OCI-LY7 (cell line): Measurements from ENCODE around the gene GPR3. TPM values are rescaled to one million over a fixed set of nuclear protein-coding genes. Genes with fewer than 3 reads are reported as not detected.
A peak's percentile ranks its signal among the peaks of the same experiment; 100 is the strongest.

Experiments
- BruUV-seq: library from RNA; stranded (reverse); fragments of 400-500 nt; replicated peaks from 2 replicates; lab custom pipeline; 2021; lab: Mats Ljungman, UMichigan
- CTCF ChIA-PET: fragments of 300-600 bp; sonication (Branson Sonifier 250); formaldehyde crosslinking; loops from one replicate; lab custom pipeline; 2022; ENCODE audit warnings: antibody characterized with exemption; ENCODE audit not compliant: unreplicated experiment; lab: Charles Lee
- POLR2A ChIA-PET: fragments of 300-600 bp; sonication (Branson Sonifier 250); formaldehyde crosslinking; loops from one replicate; lab custom pipeline; 2022; ENCODE audit warnings: antibody characterized with exemption; lab: Charles Lee
- DNase-seq: peaks from one replicate; pipeline ENCODE4 v3.0.0-alpha.2; 2015; ENCODE audit warnings: low spot score
- H2AFZ ChIP-seq: fragments of 200-600 bp; sonication (generic), shearing (Covaris generic); 2 replicates; pipeline ENCODE4 v1.6.1; 2014; ENCODE audit warnings: mild to moderate bottlenecking, antibody characterized with exemption, low read length, moderate library complexity
- H3K27ac ChIP-seq: fragments of 200-600 bp; sonication (generic); 2 replicates; pipeline ENCODE4 v1.5.1; 2014; ENCODE audit warnings: mixed run types, low read depth, mild to moderate bottlenecking, moderate library complexity, low read length, inconsistent platforms; ENCODE audit not compliant: poor library complexity, severe bottlenecking
- H3K36me3 ChIP-seq: fragments of 200-600 bp; sonication (generic); 2 replicates; pipeline ENCODE4 v1.6.1; 2014; ENCODE audit warnings: mild to moderate bottlenecking, antibody characterized with exemption, low read length, moderate library complexity, mixed read lengths; ENCODE audit not compliant: insufficient read depth
- H3K4me1 ChIP-seq: fragments of 200-600 bp; sonication (generic); 2 replicates; pipeline ENCODE4 v1.5.1; 2014; ENCODE audit warnings: mild to moderate bottlenecking, low read length; ENCODE audit not compliant: insufficient read depth, poor library complexity, severe bottlenecking
- H3K4me2 ChIP-seq: fragments of 200-600 bp; sonication (generic); 2 replicates; pipeline ENCODE4 v1.6.1; 2014; ENCODE audit warnings: mild to moderate bottlenecking, low read length
- H3K4me3 ChIP-seq: fragments of 200-600 bp; sonication (generic); 2 replicates; pipeline ENCODE4 v1.5.1; 2014; ENCODE audit warnings: mild to moderate bottlenecking, low read depth, low read length; ENCODE audit not compliant: poor library complexity, severe bottlenecking
- H3K79me2 ChIP-seq: fragments of 200-600 bp; sonication (generic); 2 replicates; pipeline ENCODE4 v1.6.1; 2016; ENCODE audit warnings: low read depth, mild to moderate bottlenecking, low read length, moderate library complexity, mixed read lengths; ENCODE audit not compliant: insufficient read depth
- H3K9me2 ChIP-seq: fragments of 200-600 bp; sonication (generic); 2 replicates; pipeline ENCODE4 v1.6.1; 2016; ENCODE audit warnings: mild to moderate bottlenecking, low read length, mixed read lengths; ENCODE audit not compliant: insufficient read depth
- H3K9me3 ChIP-seq: fragments of 200-600 bp; sonication (generic); 2 replicates; pipeline ENCODE4 v1.6.1; 2014; ENCODE audit warnings: mild to moderate bottlenecking, mixed run types, low read length, mixed read lengths
- H4K20me1 ChIP-seq: fragments of 200-600 bp; sonication (generic); 2 replicates; pipeline ENCODE4 v1.6.1; 2014; ENCODE audit warnings: mild to moderate bottlenecking, antibody characterized with exemption, low read length, moderate library complexity, mixed read lengths; ENCODE audit not compliant: insufficient read depth
- CTCF ChIP-seq: fragments of 200-600 bp; sonication (generic); conservative IDR thresholded peaks from 2 replicates; pipeline ENCODE4 v1.5.1; 2014; ENCODE audit warnings: mild to moderate bottlenecking, antibody characterized with exemption, low read length, moderate library complexity, mixed read lengths
- EZH2phosphoT487 ChIP-seq: fragments of 200-600 bp; sonication (generic); IDR thresholded peaks from 2 replicates; pipeline ENCODE4 v1.6.1; 2018; ENCODE audit warnings: low read depth, borderline replicate concordance, mild to moderate bottlenecking, mixed run types, antibody characterized with exemption, low read length, moderate library complexity, mixed read lengths
- intact Hi-C: fragments of 100-400 bp; cut with micrococcal nuclease; formaldehyde crosslinking; loops from one replicate; pipeline ENCODE4 v1.10.0; 2022; ENCODE audit not compliant: unreplicated experiment
- total RNA-seq, 2 experiments: library from RNA; depleted of rRNA in 1 of 2; stranded (reverse); fragments of >200 nt in 1 of 2; shearing (Covaris generic) in 1 of 2; gene quantifications; 2 replicates each; pipeline ENCODE4 v1.2.3, GENCODE V29; 2014 to 2022

The GPR3 gene
- total RNA-seq, 2 experiments from 2014 or later = 0.25 to 0.32 TPM

- H4K20me1 ChIP-seq = 0 out of 2 replicates have a peak, but pooled peaks cover 7% of the 10 kb centered on the region
- TF ChIP-seq EZH2phosphoT487 (no peak), CTCF (no peak)
- ChIA-PET CTCF (no interaction called here), POLR2A (interaction anchor here (0.6 kb wide), 1 partner anchor 393 kb away, joined by 4 read pairs; no protein-coding TSS in a partner anchor)
- intact Hi-C loops = no loop called here
- H3K4me1 ChIP-seq = peaks cover 100% of the 10 kb centered on the region
- DNase-seq = no peak
- no peak overlapping the region for H3K4me3 ChIP-seq
- H3K36me3 ChIP-seq = peaks cover 5% of the 10 kb centered on the region; the same call in 1 of the 2 replicates
- no TSS peak for BruUV-seq
- H3K9me2 ChIP-seq = no peaks in the 10 kb centered on the region
- no peak overlapping the region for H2AFZ ChIP-seq
- H3K4me2 ChIP-seq = peak overlapping the region; percentile 6; the same call in 1 of the 2 replicates
- H3K27ac ChIP-seq = peak overlapping the region; percentile 4
- H3K9me3 ChIP-seq = no peaks in the 10 kb centered on the region
- H3K79me2 ChIP-seq = peaks cover 99% of the 10 kb centered on the region
Measured at GRCh38 chr1:27433706-27434105, 41.3 kb downstream of the GPR3 start.

- CTCF ChIA-PET = no interaction called here
Measured at GRCh38 chr1:27435566-27436203, 43.3 kb downstream of the GPR3 start.

More at GRCh38 chr1:27435566-27436203, 43.3 kb downstream of the GPR3 start:
- Histone ChIP-seq H3K4me2 (peak overlapping the region; percentile 81), H3K9me3 (no peaks in the 10 kb centered on the region), H3K4me3 (peak overlapping the region; percentile 61), H3K27ac (peak overlapping the region; percentile 91), H3K4me1 (peaks cover 100% of the 10 kb centered on the region), H4K20me1 (0 out of 2 replicates have a peak, but pooled peaks cover 7% of the 10 kb centered on the region), H3K36me3 (no peaks in the 10 kb centered on the region; the same call in 1 of the 2 replicates), H2AFZ (no peak overlapping the region), H3K9me2 (no peaks in the 10 kb centered on the region), H3K79me2 (peaks cover 96% of the 10 kb centered on the region)
- TF ChIP-seq EZH2phosphoT487 = no peak
- no peak for TF ChIP-seq CTCF
- POLR2A ChIA-PET = interaction anchor here (0.7 to 5.4 kb wide), 8 partner anchors 8 to 90 kb away, joined by 3 to 25 read pairs (median 4); no protein-coding TSS in a partner anchor
- BruUV-seq = no TSS peak
- DNase-seq = peak; percentile 78
- intact Hi-C loops = no loop called here
